ENCODE measurements around the gene AGT.
A peak's percentile ranks its signal among the peaks of the same experiment; 100 is the strongest.
"Not testable (repeated sequence)": the region's sequence is repeated elsewhere in the genome, so short reads cannot be mapped to it uniquely, and the experiment has no call there.

Gene AGT

GRCh38 chr1:230684998-230685397, 28.9 kb downstream of the AGT start:
- DNase-seq, result no peak

GRCh38 chr1:230684146-230684545, 29.8 kb downstream of the AGT start:
- DNase-seq, result no peak

- no peak for DNase-seq
These were observed 30.9 kb downstream of the AGT start for GRCh38 chr1:230682882-230683610.

GRCh38 chr1:230682274-230682673, 31.6 kb downstream of the AGT start:
- no peak for DNase-seq

- no peak for DNase-seq
These were observed 32.3 kb downstream of the AGT start for GRCh38 chr1:230681599-230681998.

- DNase-seq, result no peak
These were observed 33.5 kb downstream of the AGT start for GRCh38 chr1:230680300-230681025.

GRCh38 chr1:230679825-230680224, 34.1 kb downstream of the AGT start:
- no peak for DNase-seq

- no peak for DNase-seq
These were observed 34.7 kb downstream of the AGT start for GRCh38 chr1:230679192-230679591.

GRCh38 chr1:230677200-230677599, 36.7 kb downstream of the AGT start:
- no peak for DNase-seq

- no peak for DNase-seq
These were observed 39.3 kb downstream of the AGT start for GRCh38 chr1:230674581-230674980.

GRCh38 chr1:230669543-230669942, 44.4 kb downstream of the AGT start:
- DNase-seq, result no peak

- DNase-seq, result no peak
These were observed 45.7 kb downstream of the AGT start for GRCh38 chr1:230668227-230668626.

GRCh38 chr1:230661976-230662375, 51.9 kb downstream of the AGT start:
- peak; percentile 19 for DNase-seq

- DNase-seq, result no peak
These were observed 55.2 kb downstream of the AGT start for GRCh38 chr1:230658691-230659090.

GRCh38 chr1:230658103-230658502, 55.8 kb downstream of the AGT start:
- DNase-seq, result not testable (repeated sequence)

- not testable (repeated sequence) for DNase-seq
These were observed 57.2 kb downstream of the AGT start for GRCh38 chr1:230656719-230657118.
